Left lung (tissue), 10 donors: Measurements from ENCODE around the gene FBLN1. TPM values are rescaled to one million over a fixed set of nuclear protein-coding genes. Genes with fewer than 3 reads are reported as not detected.
"Not testable (repeated sequence)": the region's sequence is repeated elsewhere in the genome, so short reads cannot be mapped to it uniquely, and the experiment has no call there.

Experiments used
- ATAC-seq: fragments of 200-7000 bp; cut with Tn5 transposase; one replicate; pipeline ENCODE4 v1.9.1; 2020; ENCODE audit warnings: moderate library complexity
- DNase-seq, 4 donors: peaks; one replicate each; pipeline ENCODE4 v3.0.0-alpha.2; 2013 to 2020
- H3K27ac ChIP-seq, 2 donors: fragments of 200-600 bp; sonication (generic) in 1 of 2; one replicate each; pipeline versions ENCODE4 v1.5.0 to v1.8.0; 2020 to 2021
- H3K27me3 ChIP-seq, 2 donors: fragments of 200-600 bp; sonication (generic) in 1 of 2; one replicate each; pipeline versions ENCODE4 v1.5.0 to v1.8.0; 2020 to 2021
- H3K36me3 ChIP-seq, 2 donors: fragments of 200-600 bp; sonication (generic) in 1 of 2; one replicate each; pipeline versions ENCODE4 v1.5.0 to v1.8.0; 2020 to 2021
- H3K4me1 ChIP-seq, 2 donors: fragments of 200-600 bp; one replicate each; pipeline ENCODE4 v1.8.0; 2021
- H3K4me3 ChIP-seq, 2 donors: fragments of 200-600 bp; sonication (generic) in 1 of 2; one replicate each; pipeline versions ENCODE4 v1.5.0 to v1.8.0; 2020 to 2021; ENCODE audit warnings: mild to moderate bottlenecking in 1 of 2
- H3K9me3 ChIP-seq, 2 donors: fragments of 200-600 bp; sonication (generic) in 1 of 2; one replicate each; pipeline versions ENCODE4 v1.5.0 to v1.8.0; 2020 to 2021
- CTCF ChIP-seq, 2 donors: fragments of 200-600 bp; sonication (generic) in 1 of 2; IDR thresholded peaks; one replicate each; pipeline versions ENCODE4 v1.5.0 to v1.8.0; 2021; ENCODE audit warnings: antibody characterized with exemption in 2 of 2
- intact Hi-C, 2 donors: fragments of 100-400 bp; cut with DNase I; formaldehyde crosslinking; loops; one replicate each; pipeline versions ENCODE4 v1.11.2 to v1.14.2; 2022
- polyA plus RNA-seq, 6 donors: library from polyadenylated mRNA; unstranded; fragments of 120-200 nt; gene quantifications; one replicate each; pipeline ENCODE4 v1.2.1, GENCODE V29; 2013; ENCODE audit not compliant: insufficient read length in 6 of 6
- total RNA-seq, 2 donors: library from RNA; stranded (reverse); fragmentation: NEBNext Ultra II Directional; extraction: Animal tissue kit (Norgen Biotek cat#: 25700); gene quantifications; one replicate each; pipeline ENCODE4 v1.2.1, GENCODE V29; 2021
- donor health status: DM: no; HTN: yes; CAD: no.
- donor health status: DM: no; HTN: no; CAD: no.

The FBLN1 gene
- total and polyA plus RNA-seq, 8 donors, result 287 to 447 (median 312) TPM

GRCh38 chr22:45535290-45535689, 32.6 kb downstream of the FBLN1 start:
- no peaks in the 10 kb centered on the region for H3K36me3 ChIP-seq
- intact Hi-C loops, result no loop called here
- ATAC-seq, result no peak
- no peaks in the 10 kb centered on the region for H3K9me3 ChIP-seq
- TF ChIP-seq CTCF (IDR thresholded peaks at IDR 0.05), result no peak
- no peaks in the 10 kb centered on the region for H3K4me1 ChIP-seq
- peak in 3 of 4 donors; percentile 38 to 86 (median 69) for DNase-seq
- no peak overlapping the region for H3K4me3 ChIP-seq
- H3K27ac ChIP-seq, result peak overlapping the region in 1 of 2 donors; percentile 49
- H3K27me3 ChIP-seq, result peaks cover 0 to 17% of the 10 kb centered on the region in 2 donors

DNA sequence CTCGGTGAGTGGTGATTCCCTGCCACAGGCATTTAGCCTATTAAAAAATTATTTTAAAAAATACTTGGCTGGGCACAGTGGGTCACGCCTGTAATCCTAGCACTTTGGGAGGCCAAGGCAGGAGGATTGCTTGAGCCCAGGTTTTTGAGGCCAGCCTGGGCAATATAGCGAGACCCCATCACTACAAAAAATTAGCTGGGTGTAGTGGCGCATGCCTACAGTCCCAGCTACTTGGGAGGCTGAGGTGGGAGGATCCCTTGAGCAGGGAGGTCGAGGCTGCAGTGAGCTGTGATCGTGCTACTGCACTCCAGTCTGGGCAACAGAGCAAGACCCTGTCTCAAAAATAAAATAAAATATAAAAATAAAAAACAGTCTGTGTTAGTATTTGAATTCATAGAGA, 33.2 kb downstream of the FBLN1 start:
- H3K27ac ChIP-seq, intact Hi-C loops, ATAC-seq, H3K36me3 ChIP-seq, H3K4me1 ChIP-seq, H3K9me3 ChIP-seq, DNase-seq, H3K4me3 ChIP-seq: not testable (repeated sequence)
- H3K27me3 ChIP-seq, result peaks cover 0 to 23% of the 10 kb centered on the region in 2 donors

GRCh38 chr22:45537734-45538181, 35.1 kb downstream of the FBLN1 start:
- Histone ChIP-seq H3K27me3 (peaks cover 0 to 23% of the 10 kb centered on the region in 2 donors), H3K9me3 (no peaks in the 10 kb centered on the region), H3K36me3 (no peaks in the 10 kb centered on the region), H3K4me3 (no peak overlapping the region), H3K27ac (peak overlapping the region in 1 of 2 donors; percentile 62), H3K4me1 (no peaks in the 10 kb centered on the region)
- intact Hi-C loops, result no loop called here
- no peak for TF ChIP-seq CTCF (IDR thresholded peaks at IDR 0.05)
- ATAC-seq (peak; percentile 55), DNase-seq (peak in 2 of 4 donors; percentile 71 to 77)

- no peaks in the 10 kb centered on the region for H3K4me1 ChIP-seq
- H3K4me3 ChIP-seq, result no peak overlapping the region
- H3K9me3 ChIP-seq, result no peaks in the 10 kb centered on the region
- H3K27me3 ChIP-seq, result peaks cover 0 to 23% of the 10 kb centered on the region in 2 donors
- peak overlapping the region in 1 of 2 donors; percentile 62 for H3K27ac ChIP-seq
- no peak for ATAC-seq
- no peak for DNase-seq
- intact Hi-C loops, result no loop called here
- no peaks in the 10 kb centered on the region for H3K36me3 ChIP-seq
- TF ChIP-seq CTCF (IDR thresholded peaks at IDR 0.05), result no peak
Measured at GRCh38 chr22:45538281-45538680, 35.6 kb downstream of the FBLN1 start.

DNA sequence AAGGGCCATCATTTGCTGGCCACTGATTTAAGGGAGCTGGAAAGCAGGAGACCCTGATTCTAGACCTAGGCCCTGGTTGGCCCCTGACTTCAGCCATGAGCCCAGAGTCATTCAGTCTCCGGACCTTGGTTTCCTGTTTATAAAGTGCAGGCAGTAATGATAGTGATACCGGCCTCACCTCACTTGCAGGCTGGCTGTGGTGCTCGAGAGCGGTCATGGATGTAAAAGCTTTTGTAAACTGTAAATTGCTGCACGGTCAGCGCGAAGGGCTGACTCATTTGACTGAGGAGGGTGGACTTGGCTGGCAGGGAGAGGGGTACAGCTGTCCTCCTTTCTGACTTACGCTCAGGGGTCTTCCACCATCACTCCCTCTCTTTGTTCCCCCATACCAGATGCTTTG, 37.4 kb downstream of the FBLN1 start:
- intact Hi-C loops, result no loop called here

More for the DNA sequence above, 37.4 kb downstream of the FBLN1 start:
- Histone ChIP-seq H3K36me3 (no peaks in the 10 kb centered on the region), H3K4me1 (no peaks in the 10 kb centered on the region), H3K27me3 (peaks cover 0 to 23% of the 10 kb centered on the region in 2 donors), H3K4me3 (no peak overlapping the region), H3K27ac (no peak overlapping the region), H3K9me3 (no peaks in the 10 kb centered on the region)
- ATAC-seq (no peak), DNase-seq (no peak)
- TF ChIP-seq CTCF (IDR thresholded peaks at IDR 0.05), result no peak
